Sigmoid colon (tissue), 7 donors: Measurements from ENCODE around the gene LDB1. TPM values are rescaled to one million over a fixed set of nuclear protein-coding genes. Genes with fewer than 3 reads are reported as not detected.
A peak's percentile ranks its signal among the peaks of the same experiment; 100 is the strongest.

Experiments used
- DNase-seq: peaks from one replicate; pipeline ENCODE4 v3.0.0-alpha.2; 2019
- H3K27ac ChIP-seq, 4 donors: fragments of 200-600 bp; sonication (generic); one replicate each; pipeline ENCODE4 v1.5.1; 2016 to 2019; ENCODE audit warnings: mild to moderate bottlenecking in 1 of 4
- H3K27me3 ChIP-seq, 3 donors: fragments of 200-600 bp; sonication (generic); one replicate each; pipeline ENCODE4 v1.5.1; 2019; ENCODE audit warnings: mild to moderate bottlenecking in 1 of 3
- H3K36me3 ChIP-seq, 4 donors: fragments of 200-600 bp; sonication (generic); one replicate each; pipeline ENCODE4 v1.5.1; 2016 to 2019
- H3K4me1 ChIP-seq, 4 donors: fragments of 200-600 bp; sonication (generic); one replicate each; pipeline ENCODE4 v1.5.1; 2017 to 2019
- H3K4me3 ChIP-seq, 4 donors: fragments of 200-600 bp; sonication (generic); one replicate each; pipeline ENCODE4 v1.5.1; 2017 to 2019; ENCODE audit warnings: mild to moderate bottlenecking in 2 of 4, moderate library complexity in 1 of 4
- H3K9me3 ChIP-seq, 4 donors: fragments of 200-600 bp in 3 of 4; sonication (generic) in 3 of 4; one replicate each; pipeline versions ENCODE4 v1.5.1 to v1.6.1; 2013 to 2019
- EP300 ChIP-seq, 4 donors: sonication (generic); formaldehyde crosslinking; IDR thresholded peaks; one replicate each; pipeline ENCODE4 v1.6.1; 2017; ENCODE audit warnings: antibody characterized with exemption in 4 of 4
- POLR2A ChIP-seq, 2 donors: fragments of 450-650 bp; IDR thresholded peaks; one replicate each; pipeline ENCODE4 v1.6.1; 2016; ENCODE audit warnings: antibody characterized with exemption in 2 of 2, mild to moderate bottlenecking in 2 of 2, moderate library complexity in 2 of 2
- POLR2AphosphoS5 ChIP-seq, 4 donors: sonication (generic); formaldehyde crosslinking; IDR thresholded peaks; one replicate each; pipeline ENCODE4 v1.6.1; 2017; ENCODE audit warnings: antibody characterized with exemption in 4 of 4
- WGBS, 2 donors: extraction: QIAGEN DNeasy Blood & Tissue Kit; methylation state at CpG; one replicate each; pipeline ENCODE4 v1.1.7; 2013; 5-methylcytosine and 5-hydroxymethylcytosine counted together
- intact Hi-C: fragments of 100-400 bp; cut with DNase I; formaldehyde crosslinking; loops from one replicate; pipeline ENCODE4 v1.15.1; 2023
- polyA plus RNA-seq, 3 donors: library from polyadenylated mRNA; stranded (reverse); fragments of 200-250 nt; gene quantifications; one replicate each; pipeline ENCODE4 v1.2.3, GENCODE V29; 2013
- total RNA-seq, 4 donors: library from RNA; depleted of rRNA; stranded (reverse); fragments of >200 nt; gene quantifications; one replicate each; pipeline ENCODE4 v1.1.0, GENCODE V29; 2016
- TF ChIP-seq, protein P1 (sequence below), 4 experiments: fragments of 450-650 bp in 3 of 4; fragments of 200-600 bp in 1 of 4; IDR thresholded peaks; one replicate each; pipeline ENCODE4 v1.5.1; 2016 to 2019; ENCODE audit warnings: antibody characterized with exemption in 4 of 4, mild to moderate bottlenecking in 3 of 4, moderate library complexity in 2 of 4
- donor health status: healthy with polysubstance abuse.
- donor health status: Bipolar disorder and iron deficiency.
- donor health status: healthy.

LDB1 gene
- total and polyA plus RNA-seq, 7 donors, result 10.4 to 88.4 (median 62.1) TPM

DNA sequence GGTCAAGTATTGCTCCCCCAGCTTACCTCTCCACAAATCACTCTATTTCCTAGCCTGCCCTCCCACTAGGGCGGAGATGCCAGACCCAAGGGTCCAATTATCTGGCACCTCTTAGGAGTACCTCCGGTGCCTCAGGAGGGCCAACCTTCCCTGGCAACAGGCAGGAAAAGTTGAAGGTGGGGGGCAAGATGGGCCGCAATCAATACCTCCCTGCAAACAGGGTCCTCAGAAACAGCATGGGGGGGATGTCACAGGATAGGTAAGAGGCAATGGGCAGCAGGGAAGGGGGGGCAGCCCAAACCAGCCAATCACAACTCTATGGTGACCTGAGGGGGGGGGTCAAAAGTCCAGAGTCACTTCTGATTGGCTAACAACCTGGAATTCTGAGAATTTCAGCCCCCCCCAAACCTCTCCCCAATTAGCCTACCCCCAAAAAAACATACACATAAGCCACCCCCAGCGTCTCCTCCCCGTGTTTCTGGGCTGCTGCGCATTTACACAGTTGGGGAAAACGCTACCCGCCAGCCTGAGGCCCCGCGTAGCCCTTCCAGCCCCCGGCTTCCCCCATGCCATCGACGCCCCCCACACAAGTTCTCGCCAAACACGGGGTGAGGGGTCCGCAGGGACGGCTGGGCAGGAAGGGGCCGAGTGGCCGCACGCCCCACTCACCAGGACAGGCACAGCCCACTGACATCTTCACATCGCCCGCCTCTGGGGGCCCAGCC, 589 bp downstream of the LDB1 start:
- intact Hi-C loops, result loop anchor here (2.0 to 5.0 kb wide), 4 partner anchors 55 to 508 kb away; partner anchors contain the start of genes HPS6, NFKB2 and OGA
- TF ChIP-seq, protein P1, sequence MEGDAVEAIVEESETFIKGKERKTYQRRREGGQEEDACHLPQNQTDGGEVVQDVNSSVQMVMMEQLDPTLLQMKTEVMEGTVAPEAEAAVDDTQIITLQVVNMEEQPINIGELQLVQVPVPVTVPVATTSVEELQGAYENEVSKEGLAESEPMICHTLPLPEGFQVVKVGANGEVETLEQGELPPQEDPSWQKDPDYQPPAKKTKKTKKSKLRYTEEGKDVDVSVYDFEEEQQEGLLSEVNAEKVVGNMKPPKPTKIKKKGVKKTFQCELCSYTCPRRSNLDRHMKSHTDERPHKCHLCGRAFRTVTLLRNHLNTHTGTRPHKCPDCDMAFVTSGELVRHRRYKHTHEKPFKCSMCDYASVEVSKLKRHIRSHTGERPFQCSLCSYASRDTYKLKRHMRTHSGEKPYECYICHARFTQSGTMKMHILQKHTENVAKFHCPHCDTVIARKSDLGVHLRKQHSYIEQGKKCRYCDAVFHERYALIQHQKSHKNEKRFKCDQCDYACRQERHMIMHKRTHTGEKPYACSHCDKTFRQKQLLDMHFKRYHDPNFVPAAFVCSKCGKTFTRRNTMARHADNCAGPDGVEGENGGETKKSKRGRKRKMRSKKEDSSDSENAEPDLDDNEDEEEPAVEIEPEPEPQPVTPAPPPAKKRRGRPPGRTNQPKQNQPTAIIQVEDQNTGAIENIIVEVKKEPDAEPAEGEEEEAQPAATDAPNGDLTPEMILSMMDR (IDR thresholded peaks at IDR 0.05), result no peak
- TF ChIP-seq POLR2A (IDR thresholded peaks at IDR 0.05), result peak in 1 of 2 donors; percentile 25
- no peak for TF ChIP-seq EP300 (IDR thresholded peaks at IDR 0.05)
- TF ChIP-seq POLR2AphosphoS5 (IDR thresholded peaks at IDR 0.05), result peak in 1 of 4 donors; percentile 10
- Histone ChIP-seq H3K9me3 (no peaks in the 10 kb centered on the region), H3K36me3 (no peaks in the 10 kb centered on the region), H3K27me3 (no peaks in the 10 kb centered on the region), H3K27ac (peak overlapping the region; percentile 94 to 100 (median 100)), H3K4me3 (peak overlapping the region; percentile 87 to 94 (median 89)), H3K4me1 (peaks cover 0 to 64% (median 58%) of the 10 kb centered on the region in 4 donors)
- 1% methylated on average over 22 of the region's 22 CpGs for WGBS, 2 donors
- peak; percentile 93 for DNase-seq

DNA sequence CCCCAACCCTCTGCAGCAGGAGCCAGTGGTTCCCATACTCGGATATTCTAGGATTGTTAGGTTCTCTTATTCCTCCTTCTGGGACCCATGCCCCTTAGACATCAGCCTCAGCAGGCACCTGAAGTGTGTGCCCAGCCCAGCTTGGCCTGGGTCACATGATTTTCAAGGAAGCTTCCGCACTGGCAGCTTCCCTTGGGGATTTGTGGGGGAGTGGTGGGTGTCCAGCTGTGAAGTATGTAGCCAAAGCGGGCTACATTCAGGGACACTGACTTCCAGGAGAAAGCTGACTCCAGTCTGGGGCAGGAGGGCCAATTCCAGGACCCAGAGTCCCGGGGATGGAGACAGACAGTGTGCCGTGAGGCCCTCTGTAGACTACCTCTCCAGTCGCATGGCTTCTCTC, 1.3 kb downstream of the LDB1 start:
- H3K36me3 ChIP-seq, result no peaks in the 10 kb centered on the region
- no peaks in the 10 kb centered on the region for H3K27me3 ChIP-seq
- H3K9me3 ChIP-seq, result no peaks in the 10 kb centered on the region
- intact Hi-C loops, result loop anchor here (2.0 to 5.0 kb wide), 3 partner anchors 54 to 508 kb away; partner anchors contain the start of genes HPS6 and OGA
- TF ChIP-seq, protein P1 (IDR thresholded peaks at IDR 0.05), result no peak
- peak in 1 of 4 donors; percentile 33 for TF ChIP-seq POLR2AphosphoS5 (IDR thresholded peaks at IDR 0.05)
- 2 to 6% methylated on average over 6 of the region's 6 CpGs for WGBS, 2 donors
- H3K4me1 ChIP-seq, result peaks cover 0 to 72% (median 63%) of the 10 kb centered on the region in 4 donors
- peak; percentile 76 for DNase-seq
- peak overlapping the region; percentile 87 to 94 (median 89) for H3K4me3 ChIP-seq
- H3K27ac ChIP-seq, result peak overlapping the region; percentile 94 to 100 (median 100)

DNA sequence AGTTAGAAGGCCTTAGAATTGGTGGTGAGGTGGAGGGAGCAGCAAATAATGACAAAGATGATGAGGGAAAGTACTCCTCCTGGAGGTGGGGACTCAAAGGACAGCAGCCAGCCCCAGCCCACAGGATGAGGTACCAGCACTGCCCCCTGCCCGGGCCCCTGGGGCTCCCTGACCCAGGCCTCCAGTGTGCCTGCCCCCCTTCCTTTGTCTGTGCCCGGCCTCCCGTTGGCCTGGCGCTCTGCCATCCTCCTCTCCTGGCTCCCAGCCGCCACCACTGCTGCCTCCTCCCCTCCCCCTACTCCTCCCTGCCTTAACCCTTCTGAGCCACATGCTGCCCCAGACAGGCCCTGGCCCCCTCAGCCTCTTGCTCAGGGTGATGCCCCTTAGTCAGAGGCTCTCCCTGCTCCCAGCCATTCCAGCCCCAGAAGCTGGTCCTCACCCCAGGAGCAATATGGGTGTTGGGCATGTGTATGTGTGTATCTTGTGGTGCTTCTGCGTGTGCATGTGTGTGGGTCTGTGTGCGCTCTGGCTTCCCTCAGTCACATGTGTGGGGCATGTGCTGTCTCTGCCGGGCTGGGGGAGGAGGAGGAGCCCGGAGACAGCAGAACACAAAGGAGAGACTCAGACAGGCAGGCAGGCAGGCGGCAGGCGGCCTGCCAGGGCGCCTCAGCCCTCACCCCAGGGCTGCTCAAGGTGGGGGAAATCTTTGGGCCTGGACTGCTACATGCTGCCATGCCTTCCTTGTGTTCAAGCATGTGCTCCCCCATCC, 2.6 kb downstream of the LDB1 start:
- peak; percentile 95 for DNase-seq
- intact Hi-C loops, result loop anchor here (2.0 to 5.0 kb wide), 3 partner anchors 53 to 510 kb away; partner anchors contain the start of genes HPS6 and OGA
- peaks cover 0 to 84% (median 74%) of the 10 kb centered on the region in 4 donors for H3K4me1 ChIP-seq

DNA sequence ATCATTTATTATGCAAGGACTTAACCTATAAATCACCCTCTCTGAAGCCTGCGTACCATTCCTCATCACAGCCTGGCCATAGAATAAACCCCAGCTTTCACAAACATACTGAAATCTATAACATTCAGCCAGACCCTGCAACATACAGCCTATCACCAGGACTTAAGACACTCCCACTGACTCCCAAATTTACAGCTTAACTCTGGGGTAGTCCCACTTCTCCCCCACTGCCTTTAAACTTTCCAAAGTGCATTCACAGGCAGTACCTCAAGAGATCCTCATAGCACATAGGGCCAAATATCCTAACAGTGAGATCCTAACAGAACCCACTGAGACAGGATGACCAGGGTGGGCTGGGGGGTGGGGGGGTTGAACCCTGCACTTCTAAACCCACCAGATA, 3.5 kb downstream of the LDB1 start:
- H3K27ac ChIP-seq, result peak overlapping the region; percentile 94 to 100 (median 100)
- DNase-seq, result no peak
- H3K9me3 ChIP-seq, result no peaks in the 10 kb centered on the region
- intact Hi-C loops, result loop anchor here (5.0 kb wide), 2 partner anchors 299 to 511 kb away; partner anchors contain the start of gene OGA
- peaks cover 0 to 82% (median 69%) of the 10 kb centered on the region in 4 donors for H3K4me1 ChIP-seq
- TF ChIP-seq, protein P1 (IDR thresholded peaks at IDR 0.05), result no peak
- TF ChIP-seq POLR2AphosphoS5 (IDR thresholded peaks at IDR 0.05) (no peak), POLR2A (IDR thresholded peaks at IDR 0.05) (no peak), EP300 (IDR thresholded peaks at IDR 0.05) (no peak)
- H3K27me3 ChIP-seq, result no peaks in the 10 kb centered on the region
- peaks cover 0 to under 1% (median 0%) of the 10 kb centered on the region in 4 donors for H3K36me3 ChIP-seq
- H3K4me3 ChIP-seq, result peak overlapping the region; percentile 9 to 94 (median 88)
- 89 to 92% methylated on average over 1 of the region's 1 CpG for WGBS, 2 donors

More for the DNA sequence above, 2.6 kb downstream of the LDB1 start:
- TF ChIP-seq POLR2A (IDR thresholded peaks at IDR 0.05) (no peak), POLR2AphosphoS5 (IDR thresholded peaks at IDR 0.05) (peak; percentile 21 to 72 (median 64))
- 8 to 15% methylated on average over 12 of the region's 12 CpGs for WGBS, 2 donors
- no peaks in the 10 kb centered on the region for H3K36me3 ChIP-seq
- H3K9me3 ChIP-seq, result no peaks in the 10 kb centered on the region
- no peaks in the 10 kb centered on the region for H3K27me3 ChIP-seq
- peak overlapping the region; percentile 87 to 94 (median 89) for H3K4me3 ChIP-seq
- peak overlapping the region; percentile 94 to 100 (median 100) for H3K27ac ChIP-seq
